ENCODE measurements around the gene STUB1.

STUB1 gene

GRCh38 chr16:645852-646678 is 34.1 kb upstream of the STUB1 start:
- no peak for DNase-seq

- DNase-seq = no peak
Measured at GRCh38 chr16:646679-647172, 33.5 kb upstream of the STUB1 start.

- DNase-seq = no peak
Measured at GRCh38 chr16:647173-647902, 32.9 kb upstream of the STUB1 start.

- no peak for DNase-seq
Measured at GRCh38 chr16:648071-648780, 32.0 kb upstream of the STUB1 start.

- peak; percentile 95 for DNase-seq
Measured at GRCh38 chr16:648781-649589, 31.2 kb upstream of the STUB1 start, which contains the start of gene WDR90. Gene WDR90 (plus strand): TSS chr16:649365. CDS start chr16:649417, 52 bp downstream.

GRCh38 chr16:649631-650030 is 30.6 kb upstream of the STUB1 start:
- DNase-seq = no peak

GRCh38 chr16:651844-652243 is 28.4 kb upstream of the STUB1 start:
- no peak for DNase-seq

- no peak for DNase-seq
Measured at GRCh38 chr16:652454-653305, 27.5 kb upstream of the STUB1 start.

GRCh38 chr16:654034-654433 is 26.2 kb upstream of the STUB1 start:
- no peak for DNase-seq

- DNase-seq = no peak
Measured at GRCh38 chr16:657487-657886, 22.7 kb upstream of the STUB1 start.

- no peak for DNase-seq
Measured at GRCh38 chr16:658679-659571, 21.3 kb upstream of the STUB1 start.

- no peak for DNase-seq
Measured at GRCh38 chr16:659618-660017, 20.6 kb upstream of the STUB1 start.

GRCh38 chr16:660132-660458 is 20.1 kb upstream of the STUB1 start:
- DNase-seq = no peak

- DNase-seq = peak; percentile 53
Measured at GRCh38 chr16:660459-661183, 19.6 kb upstream of the STUB1 start.

GRCh38 chr16:661184-661821 is 18.9 kb upstream of the STUB1 start:
- DNase-seq = no peak

GRCh38 chr16:662095-662494 is 18.1 kb upstream of the STUB1 start:
- no peak for DNase-seq

GRCh38 chr16:662597-662996 is 17.6 kb upstream of the STUB1 start:
- no peak for DNase-seq

GRCh38 chr16:666572-666971 is 13.6 kb upstream of the STUB1 start:
- DNase-seq = no peak

- DNase-seq = no peak
Measured at GRCh38 chr16:667113-667779, 13.0 kb upstream of the STUB1 start.

All from effector CD4-positive, alpha-beta T cell (primary cell).